Osteoblast (primary cell): Measurements from ENCODE around the gene PARM1. TPM values are rescaled to one million over a fixed set of nuclear protein-coding genes. Genes with fewer than 3 reads are reported as not detected.

Experiments
- DNase-seq: peaks from one replicate; pipeline ENCODE4 v3.0.0; 2011; ENCODE audit warnings: low spot score, mixed read lengths; ENCODE audit not compliant: insufficient read length; ENCODE audit errors: missing footprints
- H2AFZ ChIP-seq: 2 replicates; pipeline ENCODE4 v1.6.0; 2011; ENCODE audit warnings: mild to moderate bottlenecking, low read length
- H3K27ac ChIP-seq: 2 replicates; pipeline ENCODE4 v1.5.1; 2011; ENCODE audit warnings: mild to moderate bottlenecking, low read depth, low read length, moderate library complexity
- H3K27me3 ChIP-seq: 2 replicates; pipeline ENCODE4 v1.6.0; 2012; ENCODE audit warnings: mild to moderate bottlenecking, control low read depth, inconsistent platforms, low read length, moderate library complexity; ENCODE audit not compliant: insufficient read depth
- H3K36me3 ChIP-seq: 2 replicates; pipeline ENCODE4 v1.5.1; 2011; ENCODE audit warnings: mild to moderate bottlenecking, low read length, control low read depth, moderate library complexity; ENCODE audit not compliant: insufficient read depth
- H3K4me1 ChIP-seq: 2 replicates; pipeline ENCODE4 v1.5.1; 2011; ENCODE audit warnings: mild to moderate bottlenecking, low read length, control low read depth, moderate library complexity; ENCODE audit not compliant: insufficient read depth
- H3K4me2 ChIP-seq: 2 replicates; pipeline ENCODE4 v1.6.0; 2011; ENCODE audit warnings: mild to moderate bottlenecking, low read length; ENCODE audit not compliant: insufficient read depth
- H3K4me3 ChIP-seq: fragments of 200-600 bp; sonication (generic); 3 replicates; pipeline ENCODE4 v1.5.1; 2012; ENCODE audit warnings: mild to moderate bottlenecking, low read length, inconsistent platforms; ENCODE audit not compliant: insufficient read depth
- H3K79me2 ChIP-seq: 2 replicates; pipeline ENCODE4 v1.6.0; 2012; ENCODE audit warnings: mild to moderate bottlenecking, low read length, control low read depth, inconsistent platforms; ENCODE audit not compliant: insufficient read depth
- H3K9me3 ChIP-seq: 2 replicates; pipeline ENCODE4 v1.5.1; 2011; ENCODE audit warnings: low read depth, low read length, control low read depth
- H4K20me1 ChIP-seq: 2 replicates; pipeline ENCODE4 v1.6.0; 2012; ENCODE audit warnings: mild to moderate bottlenecking, low read length, control low read depth; ENCODE audit not compliant: insufficient read depth
- total RNA-seq: library from RNA; depleted of rRNA; stranded (reverse); fragments of >200 nt; gene quantifications from 2 replicates; pipeline ENCODE4 v1.2.3, GENCODE V29; 2012
- TF ChIP-seq, protein P1 (sequence below): IDR thresholded peaks from 2 replicates; pipeline ENCODE4 v1.5.1; 2011; ENCODE audit warnings: mild to moderate bottlenecking, low read depth, low read length, moderate library complexity; ENCODE audit errors: extremely low read depth

PARM1 gene
- total RNA-seq, 1 donor, result not detected

DNA sequence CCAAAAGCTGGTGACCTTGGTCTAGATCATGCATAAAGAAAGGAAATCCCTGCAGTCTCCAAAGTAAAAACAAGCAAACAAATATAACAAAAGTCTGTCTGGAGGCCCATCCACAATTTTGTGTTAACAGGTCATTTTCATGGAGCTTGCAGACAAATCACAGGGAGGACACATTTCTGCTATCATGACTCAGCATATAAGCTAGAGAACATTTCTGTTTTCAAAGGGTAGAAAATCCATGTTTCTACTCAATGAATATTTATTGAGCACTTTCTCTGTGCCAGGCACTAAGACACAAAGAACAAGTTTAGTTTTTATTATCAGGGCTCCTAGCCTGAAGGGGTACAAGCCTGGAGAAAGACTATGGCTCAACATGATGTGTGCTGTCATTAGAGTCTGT, 71.1 kb downstream of the PARM1 start:
- Histone ChIP-seq H4K20me1 (no peaks in the 10 kb centered on the region), H3K36me3 (no peaks in the 10 kb centered on the region), H2AFZ (no peak overlapping the region), H3K79me2 (no peaks in the 10 kb centered on the region), H3K27me3 (no peaks in the 10 kb centered on the region), H3K4me3 (no peak overlapping the region), H3K4me1 (no peaks in the 10 kb centered on the region), H3K4me2 (no peak overlapping the region), H3K9me3 (no peaks in the 10 kb centered on the region), H3K27ac (no peak overlapping the region)
- TF ChIP-seq, protein P1, sequence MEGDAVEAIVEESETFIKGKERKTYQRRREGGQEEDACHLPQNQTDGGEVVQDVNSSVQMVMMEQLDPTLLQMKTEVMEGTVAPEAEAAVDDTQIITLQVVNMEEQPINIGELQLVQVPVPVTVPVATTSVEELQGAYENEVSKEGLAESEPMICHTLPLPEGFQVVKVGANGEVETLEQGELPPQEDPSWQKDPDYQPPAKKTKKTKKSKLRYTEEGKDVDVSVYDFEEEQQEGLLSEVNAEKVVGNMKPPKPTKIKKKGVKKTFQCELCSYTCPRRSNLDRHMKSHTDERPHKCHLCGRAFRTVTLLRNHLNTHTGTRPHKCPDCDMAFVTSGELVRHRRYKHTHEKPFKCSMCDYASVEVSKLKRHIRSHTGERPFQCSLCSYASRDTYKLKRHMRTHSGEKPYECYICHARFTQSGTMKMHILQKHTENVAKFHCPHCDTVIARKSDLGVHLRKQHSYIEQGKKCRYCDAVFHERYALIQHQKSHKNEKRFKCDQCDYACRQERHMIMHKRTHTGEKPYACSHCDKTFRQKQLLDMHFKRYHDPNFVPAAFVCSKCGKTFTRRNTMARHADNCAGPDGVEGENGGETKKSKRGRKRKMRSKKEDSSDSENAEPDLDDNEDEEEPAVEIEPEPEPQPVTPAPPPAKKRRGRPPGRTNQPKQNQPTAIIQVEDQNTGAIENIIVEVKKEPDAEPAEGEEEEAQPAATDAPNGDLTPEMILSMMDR, result no peak
- no peak for DNase-seq

DNA sequence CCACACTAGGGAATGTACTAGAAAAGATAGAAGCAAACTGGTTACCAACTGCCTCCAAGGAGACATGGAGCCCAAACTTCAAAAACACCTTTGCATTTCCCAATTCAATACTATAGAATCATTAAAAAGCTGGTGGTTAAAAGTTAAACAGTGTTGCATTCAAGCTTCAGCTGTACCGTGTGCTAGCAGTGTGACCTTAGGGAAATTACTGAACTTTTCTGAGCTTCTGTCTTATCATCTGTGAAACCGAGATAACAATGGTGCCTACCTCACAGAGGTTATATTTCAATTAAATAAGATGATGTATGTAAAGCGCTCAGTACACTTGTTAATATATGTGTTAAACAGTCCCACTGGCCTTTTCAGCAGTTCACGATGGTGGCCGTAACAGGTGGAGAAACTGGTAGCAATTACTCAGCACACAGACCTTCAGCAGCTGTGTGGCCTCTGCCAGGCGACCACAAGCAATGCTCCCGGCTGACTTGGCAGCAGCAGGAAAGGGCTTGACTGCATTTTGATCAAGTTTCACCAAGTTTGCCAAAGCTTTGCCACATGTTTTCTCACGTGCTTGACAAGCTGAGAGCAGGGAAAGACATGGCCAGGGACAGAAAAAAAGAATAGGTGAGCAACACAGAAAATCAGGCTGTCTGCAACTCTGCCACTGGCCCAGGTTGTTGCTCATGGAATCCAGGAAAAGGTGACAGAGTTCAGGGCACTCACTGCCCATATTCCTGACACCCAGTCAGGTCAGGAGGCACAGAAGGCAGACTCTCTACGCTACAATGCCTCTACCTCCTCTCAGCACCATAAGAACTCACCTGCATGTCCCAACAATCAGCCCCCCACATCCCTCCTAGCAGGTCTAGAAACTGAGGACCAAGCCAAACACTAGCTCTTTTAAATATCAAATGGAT, 72.1 kb downstream of the PARM1 start:
- Histone ChIP-seq H3K27ac (no peak overlapping the region), H3K4me1 (no peaks in the 10 kb centered on the region), H3K27me3 (no peaks in the 10 kb centered on the region), H3K4me2 (no peak overlapping the region), H3K36me3 (no peaks in the 10 kb centered on the region), H3K9me3 (no peaks in the 10 kb centered on the region), H2AFZ (no peak overlapping the region), H3K4me3 (no peak overlapping the region), H4K20me1 (no peaks in the 10 kb centered on the region), H3K79me2 (no peaks in the 10 kb centered on the region)
- TF ChIP-seq, protein P1, result no peak
- no peak for DNase-seq

DNA sequence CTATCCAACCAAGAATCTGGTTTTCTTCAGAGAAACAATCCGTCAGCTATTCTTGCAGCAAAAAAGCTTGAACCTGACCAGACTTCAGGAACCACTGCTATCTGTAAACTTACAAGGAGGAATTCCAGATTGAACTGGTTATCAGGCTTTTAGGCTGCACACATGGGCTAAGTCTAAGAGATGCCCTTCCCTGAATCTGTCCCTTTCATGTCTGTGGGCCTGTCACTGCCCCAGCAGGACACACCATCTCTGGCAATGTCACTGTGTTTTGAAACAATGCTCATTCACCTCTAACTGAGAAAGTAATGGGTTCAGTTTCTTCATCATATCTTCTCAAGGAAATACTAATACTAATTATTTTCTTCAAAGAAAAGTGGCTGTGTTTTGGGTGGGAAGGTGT, 72.8 kb downstream of the PARM1 start:
- H3K27me3 ChIP-seq, result no peaks in the 10 kb centered on the region
- TF ChIP-seq, protein P1, result no peak
- H2AFZ ChIP-seq, result no peak overlapping the region
- no peak for DNase-seq
- H3K4me3 ChIP-seq, result no peak overlapping the region
- no peaks in the 10 kb centered on the region for H3K4me1 ChIP-seq
- H3K27ac ChIP-seq, result no peak overlapping the region
- H3K36me3 ChIP-seq, result no peaks in the 10 kb centered on the region
- no peaks in the 10 kb centered on the region for H3K79me2 ChIP-seq
- no peaks in the 10 kb centered on the region for H4K20me1 ChIP-seq
- no peaks in the 10 kb centered on the region for H3K9me3 ChIP-seq
- H3K4me2 ChIP-seq, result no peak overlapping the region

DNA sequence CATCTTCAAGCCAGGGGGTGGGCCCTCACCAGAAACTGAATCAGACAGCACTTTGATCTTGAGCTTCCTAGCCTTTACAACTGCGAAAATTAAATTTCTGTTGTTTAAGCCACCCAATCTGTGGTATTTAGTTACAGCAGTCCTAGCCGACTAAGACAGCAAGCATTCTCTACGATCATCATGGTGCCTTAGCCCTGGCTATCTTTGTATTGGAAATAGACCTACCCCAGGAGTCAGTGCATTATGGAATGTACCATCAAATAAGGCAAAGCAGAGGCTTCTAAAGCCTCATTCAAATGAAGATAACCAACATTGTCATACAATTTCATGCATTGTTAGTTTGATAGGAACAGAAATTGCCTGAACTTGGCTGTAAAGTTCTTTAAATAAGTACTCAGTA, 75.0 kb downstream of the PARM1 start:
- Histone ChIP-seq H3K27ac (no peak overlapping the region), H3K36me3 (no peaks in the 10 kb centered on the region), H3K9me3 (no peaks in the 10 kb centered on the region), H3K27me3 (no peaks in the 10 kb centered on the region), H4K20me1 (no peaks in the 10 kb centered on the region), H3K79me2 (no peaks in the 10 kb centered on the region), H2AFZ (no peak overlapping the region), H3K4me3 (no peak overlapping the region), H3K4me2 (no peak overlapping the region), H3K4me1 (no peaks in the 10 kb centered on the region)
- TF ChIP-seq, protein P1, result no peak
- DNase-seq, result no peak
